HG03442 (cell line): ENCODE results near the gene COL23A1.
A peak's percentile ranks its signal among the peaks of the same experiment; 100 is the strongest.

Experiments
- ATAC-seq: cut with Tn5 transposase; IDR thresholded peaks from one replicate; pipeline ENCODE4 v1.9.1; 2021; ENCODE audit warnings: mild to moderate bottlenecking, moderate library complexity; ENCODE audit not compliant: unreplicated experiment

COL23A1 gene

DNA sequence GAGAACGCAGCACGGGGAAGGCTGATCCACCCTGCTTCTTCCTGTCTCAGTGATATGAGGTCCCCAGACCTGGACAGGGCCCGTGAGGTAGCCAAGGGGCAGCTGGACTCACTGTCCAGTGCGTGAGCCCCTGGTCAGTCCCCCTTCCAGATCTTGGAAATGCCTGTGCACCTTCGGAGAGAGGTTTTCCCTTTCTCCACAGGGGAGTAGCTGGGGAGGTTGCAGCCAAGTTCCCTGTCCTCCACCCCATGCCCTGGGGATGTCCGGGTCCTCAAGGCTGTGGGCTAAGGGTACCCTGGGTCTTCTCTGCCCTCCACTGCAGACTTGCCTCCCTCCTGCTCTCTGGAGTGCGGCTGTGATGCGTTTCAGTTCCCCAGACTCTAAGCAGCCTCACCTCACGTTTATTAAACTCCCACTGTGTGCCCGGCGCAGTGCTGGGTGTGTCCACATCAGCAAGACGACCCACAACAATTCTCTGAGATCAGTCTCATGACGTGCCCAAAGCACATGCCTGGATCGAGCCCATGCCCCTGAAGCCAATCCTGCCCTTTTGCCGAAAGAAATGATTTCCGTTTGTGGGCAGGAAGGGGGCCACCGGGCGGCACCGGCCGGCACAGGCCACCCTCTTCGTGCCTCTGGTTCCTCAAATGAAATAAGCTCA is 256.2 kb downstream of the COL23A1 start:
- no peak for ATAC-seq

DNA sequence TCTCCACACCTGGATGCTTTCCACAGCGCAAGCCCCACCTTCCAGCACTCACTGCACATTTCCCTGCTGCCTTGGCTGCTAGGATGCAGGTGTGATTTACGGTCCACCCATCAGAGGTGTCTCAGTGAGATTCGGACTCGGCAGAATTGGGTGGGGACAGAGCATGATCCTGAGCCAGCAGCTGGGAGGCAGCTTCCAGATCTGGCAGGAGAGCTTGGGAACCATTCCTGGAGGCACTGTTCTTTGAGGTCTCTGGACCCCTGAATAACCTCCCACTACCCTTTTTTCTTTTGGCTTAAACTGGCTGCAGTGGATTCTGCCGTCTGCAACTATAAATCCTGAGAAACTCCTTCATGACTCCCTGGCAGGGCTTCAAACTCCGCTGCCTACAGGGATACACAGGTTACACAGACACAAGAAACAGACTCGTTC is 258.0 kb downstream of the COL23A1 start:
- ATAC-seq, result no peak

DNA sequence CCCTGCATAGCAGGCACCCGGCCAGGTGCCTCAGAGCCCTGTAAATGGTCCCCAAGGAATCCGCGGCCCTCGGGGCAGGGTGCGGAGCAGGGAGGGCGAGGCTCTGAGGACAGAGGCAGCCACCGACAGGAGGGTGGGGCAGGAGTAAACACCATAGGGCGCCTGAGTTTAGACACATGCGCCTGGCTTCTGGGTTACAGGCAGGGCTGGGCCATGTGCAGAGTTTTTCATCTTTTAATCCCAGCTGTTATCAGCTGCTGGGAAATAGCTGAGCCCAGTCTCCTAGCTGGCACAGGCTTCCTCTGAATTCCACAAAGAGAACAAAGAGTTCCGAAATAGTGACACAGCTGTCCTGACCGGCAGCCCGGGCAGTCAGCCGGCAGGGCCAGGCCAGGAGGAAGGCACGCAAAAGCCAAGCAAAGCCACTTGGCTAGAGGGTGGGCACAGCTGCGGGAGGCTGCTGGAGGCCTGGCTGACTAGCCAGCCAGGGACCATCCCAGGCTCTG is 258.6 kb downstream of the COL23A1 start:
- no peak for ATAC-seq

DNA sequence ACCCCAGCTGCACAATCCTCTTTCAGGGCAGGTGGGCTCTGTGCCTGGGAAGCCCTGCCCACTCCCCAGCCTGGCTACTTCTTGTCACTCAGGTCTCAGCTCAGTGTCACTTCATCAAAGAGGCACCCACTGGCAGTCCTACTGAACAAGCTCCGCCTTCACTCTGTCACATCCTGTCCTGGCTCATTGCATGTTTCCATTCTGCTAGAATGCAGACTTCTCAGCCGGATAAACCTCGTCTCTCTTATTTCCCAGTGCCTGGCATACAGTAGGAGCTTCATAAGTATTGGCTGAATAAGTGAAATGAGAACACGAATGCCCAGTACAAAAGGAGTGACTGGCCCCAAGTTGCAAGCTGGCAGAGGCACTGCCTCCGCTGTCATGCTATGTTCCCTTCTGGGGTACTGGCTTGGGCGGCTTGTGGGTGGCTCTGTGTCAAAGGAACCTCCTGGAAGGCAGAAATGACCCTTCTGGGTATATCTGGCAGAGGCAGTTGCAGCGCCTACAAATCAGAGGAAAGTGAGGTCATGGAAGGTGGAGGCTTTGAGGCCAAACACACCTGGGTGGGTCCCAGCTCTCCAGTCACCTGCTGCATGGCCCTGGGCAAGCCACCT is 259.3 kb downstream of the COL23A1 start:
- no peak for ATAC-seq

DNA sequence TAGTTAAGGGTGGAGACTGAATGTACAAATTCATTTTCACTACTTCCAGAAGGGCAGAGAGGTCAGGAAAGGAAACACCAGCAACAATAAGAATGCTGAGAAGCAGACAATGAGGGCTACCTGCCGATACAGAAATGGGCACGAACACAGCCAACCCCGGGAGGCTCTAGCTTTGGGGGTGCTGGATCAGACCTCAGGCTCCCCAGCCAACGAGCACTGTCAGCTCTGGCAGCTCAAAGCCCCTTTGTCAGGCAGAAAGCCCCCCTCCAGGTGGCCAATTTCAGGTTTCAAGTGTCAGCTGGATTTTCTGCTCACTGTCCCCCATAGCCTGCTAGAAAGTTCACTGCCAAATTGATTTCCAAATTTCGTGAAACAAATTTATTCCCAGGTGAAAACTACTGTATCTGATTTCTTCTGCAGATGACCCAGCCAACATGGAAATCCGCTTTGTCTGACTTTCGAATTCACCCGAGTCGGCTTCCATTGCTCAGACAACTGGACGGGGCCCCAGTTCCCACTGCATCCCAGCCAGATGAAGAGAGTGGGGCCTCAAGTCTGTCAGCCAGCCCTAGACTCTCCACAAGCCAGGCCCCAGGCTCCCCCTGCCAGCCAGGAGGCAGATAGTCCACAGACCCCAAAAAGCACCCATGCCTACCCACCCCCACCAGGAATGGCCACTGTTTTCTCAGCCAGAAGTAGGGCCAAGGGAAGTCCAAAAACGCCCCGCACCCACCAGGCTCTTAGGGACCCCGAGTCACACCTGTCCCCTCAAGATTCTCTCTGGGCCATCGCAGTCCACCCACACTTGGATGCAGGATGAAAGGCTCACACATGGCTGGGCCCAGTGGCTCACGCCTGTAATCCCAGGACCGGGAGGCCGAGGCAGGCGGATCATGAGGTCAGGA is 261.1 kb downstream of the COL23A1 start:
- no peak for ATAC-seq

DNA sequence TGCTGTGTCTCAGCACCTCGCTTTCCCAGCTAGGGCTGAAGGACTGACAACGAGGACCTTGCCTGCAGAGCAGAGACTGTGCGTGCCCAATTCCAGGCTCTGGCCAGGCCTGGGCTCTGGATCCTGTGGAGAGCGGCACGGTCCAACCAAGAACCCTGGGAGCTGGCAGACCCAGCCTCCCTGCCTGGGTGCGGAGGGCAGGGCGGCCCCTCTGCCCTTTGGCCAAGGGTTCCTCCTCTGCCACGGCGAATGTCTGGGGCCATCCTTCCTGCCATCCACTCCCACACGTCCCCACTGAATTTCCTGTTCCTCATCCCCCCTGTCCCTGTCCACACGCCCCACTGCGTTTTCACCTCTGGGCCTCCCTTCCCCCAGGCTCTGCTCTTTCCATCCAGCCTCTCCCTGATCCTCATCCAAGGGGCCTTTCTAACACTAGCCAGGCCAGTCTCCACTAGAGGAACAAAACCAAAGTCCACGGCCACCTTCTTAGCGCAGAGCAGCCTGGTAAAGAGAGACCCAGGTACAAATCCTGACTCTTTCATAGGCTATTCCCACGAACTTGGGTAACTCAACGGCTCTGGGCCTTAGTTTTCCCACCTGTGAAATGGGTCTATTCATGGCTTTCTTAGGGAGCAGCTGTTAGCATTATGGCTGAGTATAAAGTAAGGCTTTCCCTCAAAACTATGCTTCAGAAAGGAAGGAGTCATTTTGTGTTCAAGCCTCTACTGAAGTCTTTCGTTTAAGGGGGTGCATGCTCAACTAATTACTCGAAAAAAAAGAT is 262.1 kb downstream of the COL23A1 start:
- ATAC-seq, result no peak

DNA sequence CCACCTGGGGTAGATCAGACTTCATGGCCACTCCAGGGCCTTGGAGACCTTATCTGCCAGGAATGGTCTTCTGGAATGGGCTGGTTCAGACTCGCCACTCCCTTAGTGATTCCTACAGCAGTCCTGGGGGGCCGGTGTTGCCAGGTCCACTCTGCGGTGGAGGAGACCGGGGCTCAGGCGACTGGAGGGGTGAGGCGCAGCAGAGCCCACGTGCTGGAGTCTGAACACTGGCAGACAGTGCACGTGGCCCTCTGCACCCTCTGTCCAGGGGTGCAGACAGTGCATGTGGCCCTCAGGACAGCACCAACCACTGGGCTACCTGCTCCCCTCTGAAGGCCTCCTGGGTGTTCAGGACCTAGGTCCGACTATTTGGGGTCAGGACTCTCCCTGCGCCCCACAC is 262.7 kb downstream of the COL23A1 start:
- ATAC-seq, result no peak

DNA sequence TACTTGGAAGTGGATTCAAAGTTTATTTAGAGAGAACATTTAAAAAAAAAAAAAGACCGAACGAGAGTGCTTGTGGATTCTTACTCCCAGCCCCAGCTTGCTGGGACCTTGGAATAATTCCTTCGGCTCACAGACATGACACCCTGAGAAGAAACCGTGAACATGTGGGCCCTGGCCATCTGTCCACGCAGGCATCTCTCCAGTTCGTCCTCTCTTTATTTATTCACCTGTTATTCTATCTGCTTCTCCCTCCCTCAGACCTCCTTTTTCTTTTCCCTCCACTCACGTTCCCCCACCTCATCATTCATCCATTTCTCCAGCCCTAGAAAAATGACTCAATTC is 263.8 kb downstream of the COL23A1 start:
- ATAC-seq, result no peak

DNA sequence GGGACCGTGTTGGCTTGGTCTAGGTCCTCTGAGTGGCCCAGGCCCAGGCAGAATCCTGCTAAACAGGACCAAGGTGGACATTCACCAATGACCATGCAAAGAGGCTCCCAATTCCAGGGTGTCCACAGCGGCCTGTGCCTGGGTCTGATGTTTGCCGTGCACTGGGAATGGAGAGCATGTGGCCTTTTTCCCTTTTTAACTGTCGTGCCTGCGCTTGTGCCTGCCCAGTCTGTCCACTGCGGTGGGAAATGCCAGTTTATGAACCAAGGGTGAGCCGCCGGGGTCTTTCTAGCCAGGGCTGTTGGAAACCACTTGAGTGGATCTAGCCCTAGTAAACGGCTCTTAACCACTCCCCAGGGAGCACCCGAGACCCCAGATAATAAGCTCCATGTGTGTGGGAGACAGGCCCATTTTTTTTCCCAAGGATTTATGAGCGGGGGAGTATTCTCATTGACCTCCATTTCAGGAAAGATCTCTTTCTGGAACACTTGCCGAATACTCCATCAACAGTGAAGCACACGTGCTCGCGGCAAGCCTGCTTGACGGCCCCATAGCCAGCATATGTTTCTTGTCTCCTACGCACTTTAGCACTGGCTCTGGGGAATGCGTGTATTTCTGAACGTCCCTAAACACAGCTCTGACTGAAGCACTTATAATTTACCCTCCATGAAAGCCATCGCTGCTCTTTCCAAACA is 264.4 kb downstream of the COL23A1 start:
- ATAC-seq, result no peak

DNA sequence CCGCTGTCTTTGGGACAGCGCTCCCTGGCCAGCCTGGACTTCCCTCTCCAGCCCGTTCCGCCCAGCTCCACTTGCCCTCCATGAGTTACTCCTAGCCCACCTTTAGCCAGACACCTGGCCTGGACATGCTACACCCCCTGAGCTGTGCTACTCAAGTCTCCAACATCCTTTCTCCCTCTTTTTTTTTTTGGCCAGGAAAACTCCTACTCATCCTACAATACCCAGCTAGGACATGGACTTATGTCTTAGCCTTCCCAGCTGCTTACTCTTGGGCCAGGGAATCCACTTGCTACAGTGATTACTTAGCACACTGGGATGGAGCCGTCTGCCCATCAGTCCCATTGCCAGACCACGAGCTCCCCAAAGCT is 264.9 kb downstream of the COL23A1 start:
- no peak for ATAC-seq

DNA sequence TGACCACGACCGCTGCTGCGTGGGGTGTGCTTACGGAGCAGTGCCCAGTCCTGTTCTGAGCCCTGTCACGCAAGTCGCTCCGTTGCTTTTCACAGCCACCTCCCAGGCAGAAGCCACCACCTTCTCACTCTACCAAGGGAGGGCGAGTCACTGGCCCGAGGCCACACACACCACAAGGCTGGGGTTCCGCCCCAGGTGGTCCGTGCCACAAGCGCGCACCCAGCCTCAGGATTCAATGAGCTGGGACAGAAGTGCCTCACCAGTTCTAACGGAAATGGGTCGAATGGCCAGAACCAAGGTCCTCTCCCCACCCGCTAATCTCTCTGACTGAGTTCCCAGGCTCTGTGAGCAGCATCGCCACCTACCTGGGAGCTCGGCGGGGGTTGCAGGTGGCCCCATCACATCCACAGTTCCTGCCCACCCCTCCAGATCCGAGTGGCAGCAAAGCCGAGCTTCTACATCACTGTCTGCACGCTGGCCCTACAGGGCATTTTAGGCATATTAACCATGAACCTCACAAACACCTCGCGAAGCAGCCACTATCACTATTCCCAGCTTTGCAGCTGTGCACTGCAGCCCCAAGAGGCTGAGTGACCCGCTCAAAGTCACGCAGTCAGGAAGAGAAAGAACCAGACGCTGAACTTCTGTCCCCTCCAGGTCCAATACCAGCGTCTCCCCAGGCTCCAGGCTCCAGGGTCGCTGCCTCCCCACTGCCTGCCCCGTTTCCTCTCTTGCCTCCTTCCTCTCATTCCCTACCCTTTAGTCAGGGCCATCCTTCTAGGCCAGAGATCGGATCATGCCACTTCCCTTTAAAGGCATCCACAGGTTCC is 265.5 kb downstream of the COL23A1 start:
- peak; percentile 60 for ATAC-seq

DNA sequence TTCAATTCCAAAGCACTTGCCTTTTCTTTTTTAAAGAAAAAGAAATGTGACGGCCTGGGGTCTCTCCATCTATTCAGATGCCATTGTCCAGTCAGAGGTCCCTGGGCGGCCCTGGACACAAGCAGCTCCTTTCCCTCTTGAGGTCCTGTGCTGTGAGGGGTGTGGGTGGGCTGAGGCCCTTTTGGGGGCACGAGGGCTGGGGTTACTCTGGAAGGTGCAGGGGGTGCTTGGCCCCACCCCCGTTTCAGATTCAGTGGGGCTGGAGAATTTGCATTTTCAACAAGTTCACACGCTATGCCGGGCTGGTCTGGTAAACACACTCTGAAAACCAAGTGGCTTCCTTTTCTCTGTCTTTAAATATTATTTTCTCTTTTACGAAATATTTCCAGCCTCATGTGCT is 266.2 kb downstream of the COL23A1 start:
- peak; percentile 31 for ATAC-seq

DNA sequence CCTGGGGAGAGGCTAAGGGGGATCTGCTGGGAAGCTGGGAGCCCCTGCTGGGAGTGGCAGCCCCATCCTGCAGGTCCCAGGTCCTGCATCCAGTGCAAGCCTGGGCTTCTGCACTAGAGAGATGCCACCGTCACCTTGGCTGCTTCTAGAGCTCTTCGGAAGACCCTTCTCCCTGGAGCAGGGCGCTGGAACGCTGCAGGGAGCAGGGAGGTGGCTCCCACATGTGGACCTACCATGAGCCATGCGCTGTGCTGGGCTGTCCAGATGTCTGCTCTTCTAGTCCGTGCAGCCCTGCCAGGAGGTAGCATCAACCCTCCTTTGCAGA is 266.7 kb downstream of the COL23A1 start:
- ATAC-seq, result peak; percentile 20

DNA sequence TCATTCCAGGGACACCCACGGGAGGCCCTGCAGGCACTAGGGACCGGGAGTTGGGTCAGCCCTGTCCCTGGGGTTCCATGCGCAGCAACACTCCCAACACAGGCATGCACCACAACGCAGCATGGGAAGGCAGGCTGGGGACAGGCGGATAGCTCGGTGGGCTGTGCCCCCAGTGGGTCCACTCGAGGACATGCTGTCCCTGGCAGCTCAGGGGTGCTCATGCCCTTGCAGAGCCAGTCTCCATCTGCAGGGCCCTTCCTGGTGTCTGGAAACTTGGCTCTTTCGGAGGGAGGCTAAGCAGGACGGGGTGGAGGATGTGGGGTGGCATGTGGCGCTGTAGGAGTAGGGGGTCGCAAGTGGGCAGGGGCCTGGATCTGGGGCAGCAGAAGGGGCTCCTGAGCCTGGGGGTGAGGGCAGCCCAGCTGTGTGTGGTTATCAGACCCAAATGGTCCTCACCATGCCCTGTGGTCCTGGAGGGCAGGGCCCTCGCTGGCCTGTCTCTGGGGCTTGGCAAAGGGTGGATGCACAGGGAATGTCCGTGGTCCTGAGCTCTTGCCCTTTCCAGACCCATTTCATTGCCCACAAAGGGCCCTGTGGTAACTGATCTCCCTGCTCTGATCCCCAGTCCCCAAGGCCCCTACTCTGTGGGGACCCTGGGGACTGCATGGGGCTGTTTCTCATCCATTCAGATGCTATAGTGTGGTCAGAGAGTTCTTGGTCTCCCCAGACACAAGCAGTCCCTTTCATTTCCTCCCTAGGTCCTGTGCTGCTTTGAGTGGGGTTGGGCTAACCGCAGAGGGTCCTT is 267.3 kb downstream of the COL23A1 start:
- peak; percentile 16 for ATAC-seq

DNA sequence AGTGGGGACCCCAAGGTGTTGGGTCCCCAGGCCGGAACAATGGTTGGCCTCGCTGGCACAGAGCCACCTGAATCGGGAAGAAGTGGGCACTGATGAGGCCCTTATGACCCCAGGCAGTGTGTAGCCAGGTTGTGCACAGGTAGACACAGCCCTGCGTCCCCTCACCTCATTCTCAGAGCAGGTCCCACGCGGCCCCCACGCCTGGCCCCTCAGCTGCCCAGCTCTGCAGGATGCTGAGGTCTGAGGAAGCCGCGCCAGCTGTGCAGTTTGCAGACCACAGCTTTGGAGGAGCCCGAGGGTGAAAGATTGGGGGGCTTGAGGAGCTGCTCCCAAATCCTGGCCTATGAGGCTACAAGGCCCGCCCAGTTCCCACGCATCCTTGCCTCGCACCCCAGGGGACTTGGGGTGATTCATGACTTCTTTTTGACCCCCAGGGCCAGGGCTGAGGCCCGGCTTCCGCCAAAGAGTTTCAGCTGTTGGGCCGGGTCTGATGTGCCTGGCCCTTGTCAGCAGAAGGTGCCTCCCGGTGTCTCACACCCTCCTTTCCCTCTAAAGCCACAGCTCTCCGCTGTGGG is 269.8 kb downstream of the COL23A1 start:
- ATAC-seq, result no peak

DNA sequence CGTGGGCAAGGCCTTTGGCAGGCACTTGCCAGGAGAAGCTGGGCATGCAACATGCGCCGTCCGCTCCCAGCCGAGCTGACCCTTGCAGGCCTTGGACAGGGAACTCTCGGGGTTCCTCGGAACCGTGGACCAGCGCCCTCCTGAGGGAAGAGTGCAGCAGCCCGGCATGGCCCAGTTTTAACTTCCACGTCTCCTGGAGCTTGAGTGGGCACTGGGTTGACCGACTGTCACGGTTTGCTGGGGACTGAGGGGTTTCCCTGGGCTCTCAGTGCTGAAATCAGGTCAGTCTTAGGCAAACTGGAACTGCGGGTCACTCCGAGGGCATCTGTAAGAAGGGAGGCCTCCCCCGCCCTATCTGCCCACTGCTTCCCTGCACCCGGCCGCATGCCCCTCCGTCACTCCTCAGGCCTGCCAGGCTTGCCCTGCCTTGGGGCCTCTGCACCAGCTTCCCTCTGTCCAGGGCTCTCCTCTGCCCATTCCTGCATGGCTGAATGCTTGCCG is 270.6 kb downstream of the COL23A1 start:
- ATAC-seq, result no peak

DNA sequence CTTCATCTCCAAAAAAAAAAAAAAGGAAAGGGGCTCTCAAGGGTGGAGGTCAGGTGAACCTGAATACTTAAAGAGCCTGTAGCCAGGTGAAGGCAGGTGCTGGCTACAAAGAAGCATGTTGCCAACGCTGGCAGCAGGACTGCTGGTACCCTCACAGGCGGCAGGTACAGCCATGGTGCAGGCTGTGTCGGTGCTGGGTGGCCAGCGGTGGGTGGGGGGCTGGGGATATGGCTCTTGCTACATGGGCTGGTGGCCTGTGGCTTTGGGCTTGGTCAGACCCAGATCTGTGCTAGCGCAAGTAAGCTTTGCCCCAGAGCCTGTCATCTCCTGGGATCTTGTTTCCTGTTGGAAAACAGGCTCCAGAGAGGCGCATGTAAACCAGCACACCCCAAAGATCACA is 271.3 kb downstream of the COL23A1 start:
- ATAC-seq, result no peak

DNA sequence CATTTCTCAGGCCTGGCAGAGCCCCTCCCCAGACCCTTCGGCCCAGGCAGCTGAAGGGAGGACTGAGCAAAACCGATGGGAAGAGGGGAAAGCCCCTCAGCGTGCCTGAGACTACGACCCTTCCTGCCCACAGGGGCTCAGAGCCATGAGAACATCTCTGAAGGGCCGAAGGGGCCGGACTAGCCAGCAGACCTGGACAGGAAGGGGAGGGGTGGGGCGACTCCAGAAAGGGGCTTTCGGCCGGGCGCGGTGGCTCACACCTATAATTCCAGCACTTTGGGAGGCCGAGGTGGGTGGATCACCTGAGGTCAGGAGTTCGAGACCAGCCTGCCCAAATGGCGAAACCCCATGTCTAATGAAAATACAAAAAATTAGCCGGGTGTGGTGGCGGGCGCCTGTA is 271.8 kb downstream of the COL23A1 start:
- no peak for ATAC-seq
